ENCODE data around the gene ANKS6. TPM values are rescaled to one million over a fixed set of nuclear protein-coding genes. Genes with fewer than 3 reads are reported as not detected.

Gene ANKS6
- total RNA-seq, 2 donors from 2014 or later, result 13.2 to 32.0 TPM

- Histone ChIP-seq H3K4me1 (no peaks in the 10 kb centered on the region), H3K4me3 (no peak overlapping the region), H3K27ac (no peak overlapping the region), H3K36me3 (replicated peaks in 1 of 2; ENCODE audit: insufficient read depth in 1 of 2, low read depth in 2 of 2) (no peaks in the 10 kb centered on the region), H3K9me3 (peaks cover 0 to 7% (median 0%) of the 10 kb centered on the region in 3 donors), H3K27me3 (no peaks in the 10 kb centered on the region)
- DNase-seq (no peak), ATAC-seq (no peak)
- 79 to 82% methylated on average over 2 of the region's 2 CpGs for WGBS, 2 donors
- TF ChIP-seq CTCF (IDR thresholded peaks at IDR 0.05) (no peak), POLR2A (IDR thresholded peaks at IDR 0.05) (no peak)
- intact Hi-C loops (cut with DNase I), result no loop called here
Observed at GRCh38 chr9:98721643-98722042, 74.7 kb downstream of the ANKS6 start.

GRCh38 chr9:98720402-98720801 is 76.0 kb downstream of the ANKS6 start:
- Histone ChIP-seq H3K4me1 (no peaks in the 10 kb centered on the region), H3K4me3 (no peak overlapping the region), H3K36me3 (replicated peaks in 1 of 2; ENCODE audit: insufficient read depth in 1 of 2, low read depth in 2 of 2) (no peaks in the 10 kb centered on the region), H3K27me3 (no peaks in the 10 kb centered on the region), H3K27ac (no peak overlapping the region), H3K9me3 (peaks cover 0 to 7% (median 0%) of the 10 kb centered on the region in 3 donors)
- intact Hi-C loops (cut with DNase I), result no loop called here
- DNase-seq, result no peak
- TF ChIP-seq CTCF (IDR thresholded peaks at IDR 0.05) (no peak), POLR2A (IDR thresholded peaks at IDR 0.05) (no peak)
- no peak for ATAC-seq
- 55 to 61% methylated on average over 4 of the region's 4 CpGs for WGBS, 2 donors

- Histone ChIP-seq H3K4me1 (no peaks in the 10 kb centered on the region), H3K9me3 (peaks cover 0 to 7% (median 0%) of the 10 kb centered on the region in 3 donors), H3K4me3 (no peak overlapping the region), H3K27ac (no peak overlapping the region), H3K27me3 (no peaks in the 10 kb centered on the region), H3K36me3 (replicated peaks in 1 of 2; ENCODE audit: insufficient read depth in 1 of 2, low read depth in 2 of 2) (no peaks in the 10 kb centered on the region)
- DNase-seq (no peak), ATAC-seq (no peak)
- 49 to 53% methylated on average over 2 of the region's 2 CpGs for WGBS, 2 donors
- TF ChIP-seq CTCF (IDR thresholded peaks at IDR 0.05) (no peak), POLR2A (IDR thresholded peaks at IDR 0.05) (no peak)
- intact Hi-C loops (cut with DNase I), result no loop called here
Observed at GRCh38 chr9:98719055-98719454, 77.3 kb downstream of the ANKS6 start.

- 13 to 42% methylated on average over 1 of the region's 1 CpG for WGBS, 2 donors
- no peak for DNase-seq
- no peak for ATAC-seq
- no peaks in the 10 kb centered on the region for H3K9me3 ChIP-seq
- H3K36me3 ChIP-seq (replicated peaks in 1 of 2; ENCODE audit: insufficient read depth in 1 of 2, low read depth in 2 of 2), result no peaks in the 10 kb centered on the region
- no peaks in the 10 kb centered on the region for H3K4me1 ChIP-seq
- no peak overlapping the region for H3K4me3 ChIP-seq
- H3K27ac ChIP-seq, result no peak overlapping the region
- H3K27me3 ChIP-seq, result peaks cover 0 to 7% of the 10 kb centered on the region in 2 donors
- TF ChIP-seq POLR2A (IDR thresholded peaks at IDR 0.05), result no peak
- no peak for TF ChIP-seq CTCF (IDR thresholded peaks at IDR 0.05)
- intact Hi-C loops (cut with DNase I), result no loop called here
Observed at GRCh38 chr9:98714833-98715232, 81.5 kb downstream of the ANKS6 start.

- Histone ChIP-seq H3K27me3 (peaks cover 0 to 15% of the 10 kb centered on the region in 2 donors), H3K4me1 (peaks cover 13% of the 10 kb centered on the region), H3K9me3 (no peaks in the 10 kb centered on the region), H3K36me3 (replicated peaks in 1 of 2; ENCODE audit: insufficient read depth in 1 of 2, low read depth in 2 of 2) (no peaks in the 10 kb centered on the region), H3K27ac (no peak overlapping the region), H3K4me3 (no peak overlapping the region)
- intact Hi-C loops (cut with DNase I), result no loop called here
- ATAC-seq, result no peak
- no peak for DNase-seq
- TF ChIP-seq CTCF (IDR thresholded peaks at IDR 0.05) (no peak), POLR2A (IDR thresholded peaks at IDR 0.05) (no peak)
Observed at GRCh38 chr9:98712987-98713386, 83.4 kb downstream of the ANKS6 start.
